GM23338 (cell line): ENCODE results near the gene HPX.

Experiments used
- POLR2AphosphoS5 ChIP-seq: IDR thresholded peaks from 2 replicates; pipeline ENCODE4 v1.6.1; 2016; ENCODE audit warnings: antibody characterized with exemption, low read depth
- TF ChIP-seq, protein P1 (sequence below), 2 experiments: fragments of 200-600 bp in 1 of 2; sonication (generic) in 1 of 2; conservative IDR thresholded peaks; 2 replicates each; pipeline versions ENCODE4 v1.5.1 to v1.6.1; 2016 to 2017; ENCODE audit warnings: antibody characterized with exemption in 2 of 2, low read depth in 2 of 2, mild to moderate bottlenecking in 2 of 2, moderate library complexity in 1 of 2

DNA sequence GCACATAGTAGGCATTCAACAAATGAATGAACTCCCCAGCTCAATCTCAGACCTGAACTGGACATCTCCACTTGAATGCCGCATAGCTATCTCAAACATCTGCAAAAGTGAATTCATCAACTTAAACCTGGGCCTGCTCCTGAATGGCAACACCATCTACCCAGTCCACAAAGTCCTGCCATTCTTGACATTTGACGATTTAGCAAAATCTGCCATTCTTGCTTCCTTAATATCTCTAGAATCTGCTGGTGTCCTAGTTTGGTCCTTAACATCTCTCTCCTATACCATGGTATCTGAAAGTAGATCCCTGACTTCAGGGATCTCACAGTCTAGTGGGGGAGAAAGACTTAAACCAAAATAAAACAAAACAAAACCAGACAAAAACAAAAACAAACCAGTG is 12.4 kb upstream of the HPX start:
- TF ChIP-seq, protein P1, sequence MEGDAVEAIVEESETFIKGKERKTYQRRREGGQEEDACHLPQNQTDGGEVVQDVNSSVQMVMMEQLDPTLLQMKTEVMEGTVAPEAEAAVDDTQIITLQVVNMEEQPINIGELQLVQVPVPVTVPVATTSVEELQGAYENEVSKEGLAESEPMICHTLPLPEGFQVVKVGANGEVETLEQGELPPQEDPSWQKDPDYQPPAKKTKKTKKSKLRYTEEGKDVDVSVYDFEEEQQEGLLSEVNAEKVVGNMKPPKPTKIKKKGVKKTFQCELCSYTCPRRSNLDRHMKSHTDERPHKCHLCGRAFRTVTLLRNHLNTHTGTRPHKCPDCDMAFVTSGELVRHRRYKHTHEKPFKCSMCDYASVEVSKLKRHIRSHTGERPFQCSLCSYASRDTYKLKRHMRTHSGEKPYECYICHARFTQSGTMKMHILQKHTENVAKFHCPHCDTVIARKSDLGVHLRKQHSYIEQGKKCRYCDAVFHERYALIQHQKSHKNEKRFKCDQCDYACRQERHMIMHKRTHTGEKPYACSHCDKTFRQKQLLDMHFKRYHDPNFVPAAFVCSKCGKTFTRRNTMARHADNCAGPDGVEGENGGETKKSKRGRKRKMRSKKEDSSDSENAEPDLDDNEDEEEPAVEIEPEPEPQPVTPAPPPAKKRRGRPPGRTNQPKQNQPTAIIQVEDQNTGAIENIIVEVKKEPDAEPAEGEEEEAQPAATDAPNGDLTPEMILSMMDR (conservative IDR thresholded peaks at IDR 0.05; ENCODE audit: low read depth in 2 of 2) = no peak
- TF ChIP-seq POLR2AphosphoS5 = no peak
